Activated CD4-positive, alpha-beta T cell treated with anti-CD3 and anti-CD28 coated beads, Interleukin-2, amount 10 ng/mL, durations not matched to agents 7 days and 5 days (primary cell): ENCODE measurements around the gene LNPK. TPM values are rescaled to one million over a fixed set of nuclear protein-coding genes. Genes with fewer than 3 reads are reported as not detected.

Experiments used
- CTCF ChIA-PET: fragments of 350-600 bp; sonication (Branson Sonifier 250); formaldehyde crosslinking; loops from one replicate; lab custom pipeline; 2021; ENCODE audit warnings: antibody characterized with exemption; lab: Charles Lee
- POLR2A ChIA-PET: fragments of 350-600 bp; sonication (Branson Sonifier 250); formaldehyde crosslinking; loops from one replicate; lab custom pipeline; 2021; ENCODE audit warnings: antibody characterized with exemption; lab: Charles Lee
- DNase-seq: peaks from one replicate; pipeline ENCODE4 v3.0.0-alpha.2; 2020
- H3K27ac Mint-ChIP-seq: one replicate; pipeline ENCODE4 v1.8.0; 2021; ENCODE audit warnings: mild to moderate bottlenecking, moderate library complexity, mixed read lengths
- H3K27me3 Mint-ChIP-seq: one replicate; pipeline ENCODE4 v1.8.0; 2021; ENCODE audit warnings: mixed read lengths
- H3K36me3 Mint-ChIP-seq: one replicate; pipeline ENCODE4 v1.8.0; 2021; ENCODE audit warnings: low read depth, mixed read lengths
- H3K4me1 Mint-ChIP-seq: one replicate; pipeline ENCODE4 v1.8.0; 2021; ENCODE audit warnings: mixed read lengths
- H3K4me3 Mint-ChIP-seq: one replicate; pipeline ENCODE4 v1.8.0; 2021; ENCODE audit warnings: mild to moderate bottlenecking, moderate library complexity, mixed read lengths
- H3K9me3 Mint-ChIP-seq: one replicate; pipeline ENCODE4 v1.8.0; 2021; ENCODE audit warnings: mixed read lengths
- total RNA-seq, 2 experiments: library from RNA; stranded (reverse); gene quantifications; one replicate each; pipeline ENCODE4 v1.2.3, GENCODE V29; 2021

Gene LNPK
- 10 to 100 TPM; 35.1 to 35.7 TPM for total RNA-seq

GRCh38 chr2:176001916-176002687, at the start of gene LNPK:
Gene LNPK (minus strand): TSS chr2:176002267. CDS start chr2:175995584, 6,683 bp downstream.
- Mint-ChIP-seq H3K9me3 (no peaks in the 10 kb centered on the region), H3K36me3 (peaks cover 2% of the 10 kb centered on the region), H3K27me3 (peaks cover 10% of the 10 kb centered on the region)

GRCh38 chr2:176039375-176039774, 37.3 kb upstream of the LNPK start:
- Mint-ChIP-seq H3K4me3 (no peak overlapping the region), H3K27ac (no peak overlapping the region), H3K4me1 (no peaks in the 10 kb centered on the region), H3K27me3 (peaks cover 20% of the 10 kb centered on the region), H3K36me3 (no peaks in the 10 kb centered on the region), H3K9me3 (no peaks in the 10 kb centered on the region)
- CTCF ChIA-PET = no interaction called here
- no peak for DNase-seq
- POLR2A ChIA-PET = no interaction called here

More at GRCh38 chr2:176001916-176002687, at the start of gene LNPK:
- DNase-seq = peak; percentile 93
- CTCF ChIA-PET = interaction anchor here (0.9 to 1.3 kb wide), 2 partner anchors 20 to 29 kb away, joined by 3 read pairs; no protein-coding TSS in a partner anchor
- POLR2A ChIA-PET = interaction anchor here (0.6 kb wide), 1 partner anchor 38 kb away, joined by 9 read pairs; no protein-coding TSS in a partner anchor
- Mint-ChIP-seq H3K27ac (peak within 1 kb of the TSS; percentile 87), H3K4me1 (peaks cover 29% of the 10 kb centered on the region), H3K4me3 (peak within 1 kb of the TSS; percentile 90)

DNA sequence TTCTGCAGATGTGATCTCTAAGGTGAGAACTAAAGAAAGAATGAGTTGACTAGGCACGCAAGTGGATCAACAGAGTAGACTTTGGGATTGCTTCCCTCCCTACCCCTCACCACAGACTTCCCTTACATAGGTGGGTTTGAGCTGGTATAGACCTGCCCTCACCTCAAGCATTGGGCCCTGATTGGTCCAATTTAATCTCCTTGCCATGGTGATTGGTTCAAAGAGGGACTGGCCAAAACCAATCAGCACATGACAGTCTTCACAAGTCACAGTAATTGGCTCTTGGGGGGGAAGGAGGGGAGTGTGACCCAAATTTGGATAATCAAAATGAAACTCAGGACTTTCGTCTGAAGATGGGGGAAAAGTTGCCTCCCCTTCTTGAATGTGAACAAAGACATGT, 36.6 kb upstream of the LNPK start:
- no peak overlapping the region for H3K27ac Mint-ChIP-seq
- H3K4me3 Mint-ChIP-seq = no peak overlapping the region
- no peaks in the 10 kb centered on the region for H3K36me3 Mint-ChIP-seq
- H3K4me1 Mint-ChIP-seq = no peaks in the 10 kb centered on the region
- no peak for DNase-seq
- ChIA-PET POLR2A (no interaction called here), CTCF (no interaction called here)
- no peaks in the 10 kb centered on the region for H3K9me3 Mint-ChIP-seq
- H3K27me3 Mint-ChIP-seq = peaks cover 21% of the 10 kb centered on the region

DNA sequence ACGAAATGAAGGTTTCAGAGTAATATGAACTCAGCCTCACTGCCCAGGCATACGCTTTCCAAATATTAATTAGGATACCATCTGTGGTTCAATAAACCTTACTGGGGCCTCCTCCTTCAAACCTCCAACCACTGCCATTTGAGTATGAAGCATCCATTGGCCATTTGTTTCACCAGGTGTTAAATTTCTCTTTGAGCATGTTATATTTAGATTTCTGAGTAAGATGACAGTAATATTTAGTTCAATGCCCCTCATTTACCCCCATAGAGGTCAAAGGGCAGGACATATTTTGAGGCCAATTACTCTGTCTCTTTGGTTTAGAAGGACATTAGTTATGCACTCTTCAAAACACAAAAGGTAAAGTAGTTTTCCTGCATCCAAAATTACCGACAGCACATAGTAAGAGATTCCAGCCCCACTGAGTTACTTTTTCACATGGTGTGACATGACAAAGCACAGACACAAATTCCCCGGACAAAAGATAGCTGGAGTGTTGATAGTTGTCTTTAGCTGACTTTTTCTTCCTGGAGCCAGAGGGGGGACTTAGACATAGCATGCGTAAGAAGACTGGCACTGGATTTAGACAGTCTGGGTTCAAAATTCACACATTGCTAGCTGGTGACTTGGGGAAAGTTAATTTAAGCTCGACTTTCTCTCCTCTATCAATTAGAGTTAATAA, 33.1 kb upstream of the LNPK start:
- Mint-ChIP-seq H3K27me3 (peaks cover 23% of the 10 kb centered on the region), H3K9me3 (no peaks in the 10 kb centered on the region), H3K4me1 (no peaks in the 10 kb centered on the region), H3K4me3 (no peak overlapping the region), H3K27ac (no peak overlapping the region), H3K36me3 (no peaks in the 10 kb centered on the region)
- POLR2A ChIA-PET = no interaction called here
- CTCF ChIA-PET = no interaction called here
- DNase-seq = no peak

DNA sequence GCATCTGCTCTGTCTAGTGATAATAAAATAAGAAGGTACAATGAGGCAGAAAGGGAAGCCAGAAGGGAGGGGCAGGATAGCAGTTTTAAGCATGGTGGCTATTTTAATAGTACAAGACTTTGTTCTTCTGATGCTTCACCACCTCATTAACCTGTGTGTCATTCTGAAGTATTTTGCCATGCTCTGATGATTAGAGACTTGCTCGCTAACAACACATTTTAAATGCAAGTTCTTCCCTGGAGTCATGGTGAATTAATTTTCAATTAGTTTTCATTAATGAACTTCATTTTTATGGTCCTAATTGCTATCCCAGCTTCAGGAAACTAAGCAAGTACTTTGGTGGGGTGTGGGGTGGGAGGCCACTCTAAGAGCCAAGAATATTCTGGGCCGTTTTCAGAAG, 25.7 kb upstream of the LNPK start:
- H3K4me3 Mint-ChIP-seq = no peak overlapping the region
- no peaks in the 10 kb centered on the region for H3K4me1 Mint-ChIP-seq
- no peak overlapping the region for H3K27ac Mint-ChIP-seq
- peaks cover 33% of the 10 kb centered on the region for H3K27me3 Mint-ChIP-seq
- ChIA-PET CTCF (no interaction called here), POLR2A (no interaction called here)
- DNase-seq = no peak
- H3K36me3 Mint-ChIP-seq = no peaks in the 10 kb centered on the region
- no peaks in the 10 kb centered on the region for H3K9me3 Mint-ChIP-seq

DNA sequence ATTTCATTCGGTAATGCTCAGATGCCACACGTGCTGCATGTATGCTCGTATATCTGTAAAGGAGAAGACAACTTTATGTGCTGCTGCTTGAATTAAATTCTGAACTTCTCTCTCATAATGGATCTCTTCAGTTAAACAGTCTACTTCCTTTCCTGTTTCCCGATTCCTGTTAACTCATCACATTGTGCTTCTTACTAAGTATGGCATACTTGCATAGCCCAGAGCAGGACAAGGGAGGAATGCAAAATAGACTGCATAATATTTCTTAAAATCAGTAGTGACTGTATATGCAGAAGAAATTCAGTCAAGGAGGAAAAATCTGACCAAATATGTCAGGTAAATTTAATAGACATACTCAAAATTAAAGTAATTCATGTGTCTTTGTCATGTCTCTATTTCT, 23.9 kb upstream of the LNPK start:
- no peak for DNase-seq
- Mint-ChIP-seq H3K9me3 (no peaks in the 10 kb centered on the region), H3K36me3 (no peaks in the 10 kb centered on the region), H3K4me1 (no peaks in the 10 kb centered on the region), H3K27ac (no peak overlapping the region), H3K4me3 (no peak overlapping the region), H3K27me3 (peaks cover 32% of the 10 kb centered on the region)
- POLR2A ChIA-PET = no interaction called here
- CTCF ChIA-PET = no interaction called here

GRCh38 chr2:176024083-176024482, 22.0 kb upstream of the LNPK start:
- Mint-ChIP-seq H3K9me3 (no peaks in the 10 kb centered on the region), H3K27me3 (peaks cover 31% of the 10 kb centered on the region), H3K4me1 (no peaks in the 10 kb centered on the region), H3K27ac (no peak overlapping the region), H3K4me3 (no peak overlapping the region), H3K36me3 (no peaks in the 10 kb centered on the region)
- no peak for DNase-seq
- POLR2A ChIA-PET = interaction anchor here (0.6 kb wide), 1 partner anchor 10 kb away, joined by 3 read pairs; no protein-coding TSS in a partner anchor
- CTCF ChIA-PET = no interaction called here

DNA sequence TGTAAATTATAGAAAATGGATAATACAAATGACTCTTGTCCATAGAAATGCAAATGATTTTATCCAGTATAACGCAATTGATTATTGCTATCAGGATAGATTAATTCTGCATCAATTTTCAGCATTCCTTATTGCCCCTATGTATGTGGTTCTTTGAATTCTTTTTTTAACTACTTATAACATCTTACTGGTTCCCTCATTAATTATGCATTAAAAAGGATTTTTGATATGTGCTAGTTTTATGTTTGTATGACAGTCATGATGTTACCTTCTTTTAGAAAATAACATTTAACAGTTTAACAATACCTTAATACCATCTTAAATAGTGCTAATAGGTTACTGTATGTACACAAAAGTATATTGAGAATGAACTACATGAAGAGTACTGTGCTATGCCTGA, 20.0 kb upstream of the LNPK start:
- POLR2A ChIA-PET = no interaction called here
- no peaks in the 10 kb centered on the region for H3K36me3 Mint-ChIP-seq
- H3K9me3 Mint-ChIP-seq = no peaks in the 10 kb centered on the region
- H3K27ac Mint-ChIP-seq = no peak overlapping the region
- H3K4me3 Mint-ChIP-seq = no peak overlapping the region
- DNase-seq = no peak
- CTCF ChIA-PET = no interaction called here
- H3K4me1 Mint-ChIP-seq = no peaks in the 10 kb centered on the region
- peaks cover 23% of the 10 kb centered on the region for H3K27me3 Mint-ChIP-seq

DNA sequence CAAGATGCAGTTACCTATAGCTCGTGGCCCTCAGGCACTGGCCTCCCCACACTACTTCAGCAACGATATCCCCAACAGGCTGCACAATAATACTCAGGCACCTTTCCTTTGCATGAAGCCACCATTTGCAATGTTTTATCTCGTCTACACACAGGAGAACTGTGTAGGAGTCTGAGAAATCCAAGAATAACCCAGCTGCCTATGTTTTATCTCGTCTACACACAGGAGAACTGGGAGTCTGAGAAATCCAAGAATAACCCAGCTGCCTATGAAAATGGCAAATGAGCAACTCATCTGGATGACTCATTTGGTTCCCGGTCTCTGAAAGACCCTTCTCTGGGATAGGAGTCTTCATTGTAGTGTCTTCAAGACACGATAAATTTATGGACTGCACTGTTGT, 18.3 kb upstream of the LNPK start:
- no peak overlapping the region for H3K27ac Mint-ChIP-seq
- H3K4me1 Mint-ChIP-seq = no peaks in the 10 kb centered on the region
- peaks cover 17% of the 10 kb centered on the region for H3K27me3 Mint-ChIP-seq
- H3K9me3 Mint-ChIP-seq = no peaks in the 10 kb centered on the region
- CTCF ChIA-PET = no interaction called here
- H3K36me3 Mint-ChIP-seq = no peaks in the 10 kb centered on the region
- no peak overlapping the region for H3K4me3 Mint-ChIP-seq
- POLR2A ChIA-PET = no interaction called here
- DNase-seq = no peak

GRCh38 chr2:176018708-176019107, 16.6 kb upstream of the LNPK start:
- POLR2A ChIA-PET = no interaction called here
- H3K4me1 Mint-ChIP-seq = no peaks in the 10 kb centered on the region
- no peaks in the 10 kb centered on the region for H3K36me3 Mint-ChIP-seq
- no peak overlapping the region for H3K4me3 Mint-ChIP-seq
- peaks cover 14% of the 10 kb centered on the region for H3K27me3 Mint-ChIP-seq
- CTCF ChIA-PET = no interaction called here
- H3K9me3 Mint-ChIP-seq = no peaks in the 10 kb centered on the region
- no peak for DNase-seq
- H3K27ac Mint-ChIP-seq = no peak overlapping the region

DNA sequence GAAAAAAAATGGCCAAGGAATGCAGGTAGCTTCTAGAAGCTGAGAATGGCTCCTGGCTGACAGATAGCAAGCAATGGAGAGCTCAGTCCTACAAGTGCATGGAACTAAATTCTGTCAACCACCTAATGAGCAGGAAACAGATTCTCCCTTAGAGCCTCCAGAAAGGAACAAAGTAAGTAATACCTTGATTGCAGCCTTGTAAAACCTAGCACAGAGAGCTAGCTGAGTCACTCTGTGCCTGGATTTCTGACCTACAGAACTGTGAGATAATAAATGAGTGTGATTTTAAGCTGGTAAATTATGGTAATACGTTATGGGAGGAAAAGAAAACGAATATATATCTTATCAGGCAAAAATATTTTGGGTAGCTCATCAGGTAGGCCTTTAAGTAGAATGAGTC, 7.4 kb upstream of the LNPK start:
- POLR2A ChIA-PET = no interaction called here
- no peaks in the 10 kb centered on the region for H3K9me3 Mint-ChIP-seq
- H3K27me3 Mint-ChIP-seq = peaks cover 28% of the 10 kb centered on the region
- no peak overlapping the region for H3K27ac Mint-ChIP-seq
- H3K4me1 Mint-ChIP-seq = no peaks in the 10 kb centered on the region
- no peaks in the 10 kb centered on the region for H3K36me3 Mint-ChIP-seq
- CTCF ChIA-PET = interaction anchor here (0.8 kb wide), 1 partner anchor 1796 kb away, joined by 3 read pairs; no protein-coding TSS in a partner anchor
- DNase-seq = no peak
- H3K4me3 Mint-ChIP-seq = no peak overlapping the region

- H3K36me3 Mint-ChIP-seq = no peaks in the 10 kb centered on the region
- ChIA-PET POLR2A (no interaction called here), CTCF (no interaction called here)
- H3K4me1 Mint-ChIP-seq = peaks cover 23% of the 10 kb centered on the region
- no peak overlapping the region for H3K4me3 Mint-ChIP-seq
- H3K27me3 Mint-ChIP-seq = peaks cover 21% of the 10 kb centered on the region
- H3K9me3 Mint-ChIP-seq = no peaks in the 10 kb centered on the region
- H3K27ac Mint-ChIP-seq = no peak overlapping the region
- no peak for DNase-seq
These were observed 2.9 kb upstream of the LNPK start for GRCh38 chr2:176004934-176005333.

- ChIA-PET POLR2A (no interaction called here), CTCF (no interaction called here)
- peaks cover 17% of the 10 kb centered on the region for H3K27me3 Mint-ChIP-seq
- H3K4me3 Mint-ChIP-seq = no peak overlapping the region
- H3K27ac Mint-ChIP-seq = no peak overlapping the region
- H3K36me3 Mint-ChIP-seq = peaks cover 2% of the 10 kb centered on the region
- H3K9me3 Mint-ChIP-seq = no peaks in the 10 kb centered on the region
- peaks cover 29% of the 10 kb centered on the region for H3K4me1 Mint-ChIP-seq
- no peak for DNase-seq
These were observed 1.9 kb upstream of the LNPK start for GRCh38 chr2:176003958-176004357.
